Fibroblast of skin of back (primary cell): ENCODE measurements around the gene IL17RD.

Source experiments
- DNase-seq: peaks from one replicate; pipeline ENCODE4 v3.0.0-alpha.2; 2013

Gene IL17RD

GRCh38 chr3:57065588-57065987 lies 99.6 kb downstream of the IL17RD start:
- peak; percentile 8 for DNase-seq

DNA sequence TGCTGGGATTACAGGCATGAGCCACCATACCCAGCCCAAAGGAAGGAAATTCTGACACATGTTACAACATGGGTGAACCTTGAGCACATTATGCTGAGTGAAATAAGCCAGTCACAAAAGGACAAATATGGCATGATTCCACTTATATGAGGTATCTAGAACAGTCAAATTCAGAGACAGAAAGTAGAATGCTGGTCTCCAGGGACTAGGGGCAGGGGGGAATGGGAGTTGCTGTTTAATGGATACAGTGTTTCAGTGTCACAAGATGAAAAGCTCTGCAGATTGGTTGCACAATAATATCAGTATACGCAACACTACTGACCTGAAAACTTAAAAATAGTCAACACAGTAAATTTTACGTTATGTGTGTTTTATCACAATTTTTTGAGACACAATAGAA lies 100.6 kb downstream of the IL17RD start:
- DNase-seq: no peak

- DNase-seq: no peak
Measured at GRCh38 chr3:57064001-57064400, 101.2 kb downstream of the IL17RD start.

DNA sequence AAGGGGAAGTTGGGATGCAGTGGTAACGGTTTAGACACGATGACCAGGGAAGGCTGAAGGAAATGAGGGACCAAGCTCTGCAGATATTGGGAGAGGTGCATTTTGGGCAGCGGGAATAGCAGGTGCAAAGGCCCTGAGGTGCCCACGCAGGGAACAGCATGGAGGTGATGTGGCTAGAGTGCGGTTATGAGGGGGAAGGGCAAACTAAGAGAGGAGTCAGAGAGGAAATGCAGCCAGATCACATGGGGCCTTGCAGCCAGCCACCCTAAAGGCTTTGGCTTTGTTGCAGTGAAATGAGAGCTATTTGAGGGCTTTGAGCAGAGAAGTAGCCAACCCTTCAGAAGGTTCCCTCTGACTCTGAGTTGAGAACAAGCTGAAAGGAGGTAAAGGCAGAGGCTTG lies 102.1 kb downstream of the IL17RD start:
- no peak for DNase-seq

DNA sequence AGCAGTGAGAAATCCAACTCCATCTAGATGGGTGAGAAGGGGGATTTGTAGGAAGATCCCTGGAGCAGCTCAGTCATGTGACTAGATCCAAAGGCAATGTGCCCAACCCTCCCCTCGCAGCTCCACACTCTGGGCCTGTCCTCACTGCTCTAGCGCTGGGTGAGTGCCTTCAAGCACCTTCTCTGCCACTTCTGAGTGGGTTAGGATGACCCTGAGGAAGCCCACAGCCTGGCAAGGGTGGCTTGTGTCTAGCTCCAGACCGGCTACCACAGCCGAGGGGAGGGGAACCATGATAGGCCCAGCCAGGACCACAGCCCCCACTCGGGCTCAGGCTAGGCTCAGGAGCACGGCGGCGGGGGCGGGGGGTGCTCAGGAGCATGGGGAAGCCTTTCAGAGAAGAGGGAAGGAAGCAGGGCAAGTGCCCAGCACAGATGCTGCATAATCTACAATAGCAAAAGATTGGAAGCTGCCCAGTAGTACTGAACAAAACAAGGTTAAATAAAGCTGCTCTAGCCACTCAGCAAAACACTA lies 103.0 kb downstream of the IL17RD start:
- DNase-seq: no peak

DNA sequence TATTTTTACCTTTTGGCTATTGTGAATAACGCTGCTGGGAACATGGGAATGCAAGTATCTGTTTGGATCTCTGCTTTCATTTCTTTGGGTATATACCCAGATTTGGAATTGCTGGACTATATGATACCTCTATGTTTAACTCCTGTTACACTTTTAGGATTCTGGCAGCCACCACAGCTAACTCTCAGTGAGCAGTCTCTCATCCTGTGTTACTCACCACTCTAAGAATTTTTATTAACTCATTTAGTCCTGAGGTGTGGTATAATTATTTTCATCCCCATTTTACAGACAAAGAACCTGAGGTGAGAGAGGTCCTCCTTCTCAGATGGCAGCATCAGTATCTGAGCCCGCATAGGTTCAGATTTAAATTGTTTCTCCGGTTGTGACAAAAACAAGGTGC lies 103.6 kb downstream of the IL17RD start:
- no peak for DNase-seq

DNA sequence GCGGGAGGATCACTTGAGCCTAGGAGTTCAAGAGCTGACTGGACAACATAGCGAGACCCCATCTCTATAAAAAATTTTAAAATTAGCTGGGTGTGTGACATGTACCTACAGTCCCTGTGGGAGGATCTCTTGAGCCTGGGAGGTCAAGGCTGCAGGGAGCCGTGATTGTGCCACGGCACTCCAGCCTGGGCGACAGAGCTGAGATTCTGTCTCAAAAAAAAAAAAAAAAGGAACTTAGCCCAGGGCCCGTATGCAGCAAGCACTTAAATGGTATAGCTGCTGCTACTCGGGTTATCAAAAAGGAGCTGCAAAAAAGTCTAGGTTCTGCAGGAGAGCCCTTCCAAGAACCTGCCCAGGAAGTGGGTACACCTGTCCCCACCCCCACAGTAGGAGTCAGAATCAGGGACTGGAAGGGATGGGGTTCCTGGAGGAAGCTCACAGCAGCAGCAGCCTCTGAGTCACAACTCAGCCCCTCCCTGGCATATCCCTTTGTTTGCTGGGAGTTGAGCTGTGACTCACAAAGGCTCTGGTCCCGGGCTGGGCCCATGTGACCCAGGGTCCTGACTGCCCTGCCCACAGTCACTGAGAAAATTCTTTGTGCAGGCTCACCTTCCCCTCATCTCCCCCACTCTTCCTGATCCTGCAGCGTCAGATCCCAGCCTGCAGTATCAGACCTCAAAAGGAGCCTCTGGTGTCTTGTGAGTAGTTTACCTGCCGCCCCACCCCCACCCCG lies 104.9 kb downstream of the IL17RD start, which contains the start of gene SPATA12:
Gene SPATA12 (plus strand): TSS at position 576 of the 733 bp plus-strand sequence. CDS start 13,031 bp downstream, outside the sequence.
- DNase-seq: peak; percentile 89

GRCh38 chr3:57059411-57059810 lies 105.7 kb downstream of the IL17RD start:
- no peak for DNase-seq

DNA sequence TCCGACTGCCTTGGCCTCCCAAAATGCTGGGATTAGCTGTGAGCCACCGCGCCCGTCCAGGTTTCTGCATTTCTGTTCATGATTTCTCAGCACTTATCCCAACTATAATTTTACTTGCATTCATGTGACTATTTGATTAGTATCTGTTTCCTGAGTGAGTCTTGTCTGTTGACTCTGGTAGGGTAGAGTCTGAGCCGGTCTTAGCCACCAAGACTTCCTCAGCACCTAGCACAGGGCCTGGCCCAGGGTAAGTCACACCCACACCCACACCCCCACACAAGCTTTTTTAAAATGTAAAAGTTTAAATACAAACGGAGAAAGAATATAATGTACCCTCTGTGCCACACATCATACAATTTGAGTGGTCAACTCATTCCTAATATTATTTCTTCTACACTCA lies 107.8 kb downstream of the IL17RD start:
- no peak for DNase-seq

DNA sequence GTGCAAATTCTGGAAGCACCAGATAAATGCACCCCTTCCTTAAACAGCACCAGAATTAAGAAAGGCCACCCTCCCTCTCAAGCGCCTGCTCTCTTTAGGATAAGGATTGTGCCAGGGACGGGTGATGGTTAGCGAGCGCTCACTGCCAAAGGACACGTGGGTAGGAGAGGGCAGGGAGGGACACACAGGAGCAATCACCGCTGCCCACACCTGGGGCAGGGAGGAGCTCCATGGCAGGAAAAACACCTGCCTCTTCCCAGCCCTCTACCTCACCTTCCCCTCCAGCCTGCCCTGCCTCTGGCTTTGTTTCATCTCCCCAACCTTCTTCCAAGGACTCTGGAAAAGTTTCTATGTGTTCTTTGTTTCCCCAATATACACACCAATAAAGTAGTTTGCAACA lies 112.0 kb downstream of the IL17RD start:
- DNase-seq: no peak

DNA sequence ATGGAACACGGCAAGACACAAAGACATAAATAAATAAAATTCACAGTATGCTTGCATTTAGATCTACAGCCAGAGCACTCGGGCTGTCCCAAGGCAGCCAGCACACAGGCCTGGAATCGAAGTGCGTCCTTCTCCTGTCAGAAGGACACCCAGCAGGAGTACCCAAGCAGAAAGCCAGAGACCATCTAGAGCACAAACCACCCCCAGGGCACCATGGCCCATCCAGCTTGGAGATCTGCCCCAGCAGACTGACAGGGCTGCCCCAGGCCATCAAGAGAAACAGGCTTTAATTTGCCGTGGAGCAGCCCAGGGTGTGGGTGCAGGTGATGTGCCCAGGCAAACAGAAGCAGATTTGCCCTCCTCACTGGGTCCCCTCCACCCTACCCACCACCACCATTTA lies 112.5 kb downstream of the IL17RD start:
- DNase-seq: no peak

DNA sequence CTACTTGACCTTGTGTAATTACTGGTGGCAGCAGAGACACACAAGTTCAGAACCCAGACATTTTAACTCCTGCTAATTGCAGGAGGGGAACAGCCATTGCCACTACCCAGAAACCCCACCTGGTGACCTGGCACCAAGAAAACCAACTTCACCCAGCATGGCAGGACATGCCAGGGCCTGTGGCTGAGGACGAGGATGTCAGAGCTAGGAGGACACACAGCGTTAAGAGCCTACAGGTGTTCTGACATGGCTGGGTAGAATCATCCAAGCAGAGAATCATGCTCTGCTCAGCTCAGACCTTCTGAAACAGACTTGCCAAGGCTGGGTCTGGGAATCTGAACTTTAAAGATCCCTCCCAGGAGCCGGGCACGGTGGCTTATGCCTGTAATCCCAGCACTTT lies 116.4 kb downstream of the IL17RD start:
- DNase-seq: no peak

GRCh38 chr3:57048052-57048671 lies 117.0 kb downstream of the IL17RD start:
- peak; percentile 16 for DNase-seq

DNA sequence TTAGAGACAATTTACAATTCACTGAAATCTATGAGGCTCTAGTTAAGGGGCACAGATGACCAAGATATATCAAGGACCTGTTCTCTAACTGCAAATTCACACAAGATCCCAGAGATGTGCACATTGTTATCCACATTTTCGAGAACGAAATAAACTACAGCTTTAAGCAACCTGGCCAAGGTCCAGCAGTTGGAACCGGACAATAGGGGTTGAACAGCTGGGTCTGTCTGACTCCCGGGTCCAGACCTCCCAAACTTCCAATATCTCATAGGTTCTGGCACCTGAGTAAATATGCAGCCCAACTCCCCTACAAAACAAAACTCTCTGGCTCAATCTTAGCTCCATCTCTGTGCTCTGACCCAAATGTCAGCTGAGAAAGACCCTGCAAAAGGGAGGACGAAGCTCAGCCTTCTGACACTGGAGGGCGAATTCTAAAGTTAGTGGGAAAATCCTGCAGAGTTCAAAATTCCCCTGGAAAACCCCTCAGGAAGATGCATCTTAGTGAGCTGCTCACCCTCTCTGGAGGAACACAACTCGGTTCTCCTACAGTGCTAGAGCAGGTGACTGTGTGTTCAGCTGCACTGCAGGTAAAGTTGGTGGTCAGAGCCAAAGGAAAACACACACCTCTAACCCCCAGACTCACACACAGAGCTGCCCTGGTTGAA lies 118.9 kb downstream of the IL17RD start:
- DNase-seq: no peak

- DNase-seq: no peak
Measured at GRCh38 chr3:57043518-57043917, 121.6 kb downstream of the IL17RD start.

GRCh38 chr3:57041674-57042073 lies 123.5 kb downstream of the IL17RD start:
- DNase-seq: no peak
